WI38 (cell line): Measurements from ENCODE around the gene CCDC88C.
"Not testable (repeated sequence)": the region's sequence is repeated elsewhere in the genome, so short reads cannot be mapped to it uniquely, and the experiment has no call there.

ENCODE experiments used
- H3K4me3 ChIP-seq: 2 replicates; pipeline ENCODE4 v1.5.1; 2011; ENCODE audit warnings: low read depth, mild to moderate bottlenecking, control low read depth, low read length
- TF ChIP-seq, protein P1 (sequence below): IDR thresholded peaks from 2 replicates; pipeline ENCODE4 v1.5.1; 2012; ENCODE audit warnings: low read depth, mild to moderate bottlenecking, control low read depth, low read length

CCDC88C gene

DNA sequence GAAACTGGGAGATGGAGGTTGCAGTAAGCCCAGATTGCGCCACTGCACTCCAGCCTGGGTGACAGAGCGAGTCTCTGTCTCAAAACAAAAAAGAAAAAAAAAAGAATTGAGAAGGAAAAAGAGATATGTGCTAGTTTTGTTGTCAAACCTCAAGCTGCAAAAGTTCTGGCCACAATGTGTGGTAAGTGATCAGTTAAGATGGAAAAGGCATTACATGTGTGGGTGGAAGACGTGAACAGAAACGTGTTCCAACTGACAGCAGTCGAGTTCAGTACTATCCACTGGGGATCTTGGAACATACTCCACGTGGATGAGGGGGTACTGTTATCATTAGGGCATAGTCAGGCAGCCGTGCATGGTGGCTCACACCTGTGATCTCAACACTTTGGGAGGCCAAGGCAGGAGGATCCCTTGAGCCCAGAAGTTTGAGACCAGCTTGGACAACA lies 190.4 kb downstream of the CCDC88C start:
- TF ChIP-seq, protein P1, sequence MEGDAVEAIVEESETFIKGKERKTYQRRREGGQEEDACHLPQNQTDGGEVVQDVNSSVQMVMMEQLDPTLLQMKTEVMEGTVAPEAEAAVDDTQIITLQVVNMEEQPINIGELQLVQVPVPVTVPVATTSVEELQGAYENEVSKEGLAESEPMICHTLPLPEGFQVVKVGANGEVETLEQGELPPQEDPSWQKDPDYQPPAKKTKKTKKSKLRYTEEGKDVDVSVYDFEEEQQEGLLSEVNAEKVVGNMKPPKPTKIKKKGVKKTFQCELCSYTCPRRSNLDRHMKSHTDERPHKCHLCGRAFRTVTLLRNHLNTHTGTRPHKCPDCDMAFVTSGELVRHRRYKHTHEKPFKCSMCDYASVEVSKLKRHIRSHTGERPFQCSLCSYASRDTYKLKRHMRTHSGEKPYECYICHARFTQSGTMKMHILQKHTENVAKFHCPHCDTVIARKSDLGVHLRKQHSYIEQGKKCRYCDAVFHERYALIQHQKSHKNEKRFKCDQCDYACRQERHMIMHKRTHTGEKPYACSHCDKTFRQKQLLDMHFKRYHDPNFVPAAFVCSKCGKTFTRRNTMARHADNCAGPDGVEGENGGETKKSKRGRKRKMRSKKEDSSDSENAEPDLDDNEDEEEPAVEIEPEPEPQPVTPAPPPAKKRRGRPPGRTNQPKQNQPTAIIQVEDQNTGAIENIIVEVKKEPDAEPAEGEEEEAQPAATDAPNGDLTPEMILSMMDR = no peak
- H3K4me3 ChIP-seq = no peak overlapping the region

DNA sequence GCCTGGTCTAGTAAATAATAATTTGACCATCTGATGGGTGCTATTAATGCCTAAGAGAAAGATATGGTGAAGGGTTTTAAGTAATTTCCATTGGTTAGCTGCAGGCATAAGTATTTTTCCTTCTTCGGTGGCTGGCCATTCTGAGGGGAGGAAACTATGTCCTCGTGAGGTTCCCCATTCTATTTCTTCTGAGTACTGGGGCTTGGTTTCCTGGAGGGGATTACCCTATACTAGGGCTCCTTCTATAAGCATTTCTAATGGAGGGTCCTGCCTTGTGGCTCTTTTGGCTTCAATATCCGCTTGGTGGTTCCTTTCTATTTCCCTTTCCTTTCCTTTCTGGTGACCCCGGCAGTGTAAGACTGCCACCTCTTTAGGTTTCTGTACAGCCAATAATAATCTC lies 191.3 kb downstream of the CCDC88C start:
- H3K4me3 ChIP-seq = not testable (repeated sequence)

DNA sequence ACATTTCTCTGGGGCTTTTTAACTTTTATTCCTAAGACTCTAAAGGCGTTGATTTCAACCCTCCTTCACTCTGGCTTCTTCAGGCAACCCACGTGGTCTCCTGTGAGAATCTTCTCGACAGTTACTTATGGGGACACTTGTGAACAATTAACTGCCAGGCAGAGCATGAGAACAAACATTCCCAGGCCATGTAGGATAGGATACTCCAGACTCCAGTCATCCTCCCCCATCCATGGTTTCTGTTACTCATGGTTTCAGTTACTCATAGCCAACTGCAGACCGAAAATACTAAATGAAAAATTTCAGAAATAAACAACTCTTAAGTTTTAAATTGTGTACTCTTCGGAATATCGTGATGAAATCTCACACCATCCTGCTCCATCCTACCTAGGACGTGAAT lies 192.6 kb downstream of the CCDC88C start:
- no peak overlapping the region for H3K4me3 ChIP-seq
- TF ChIP-seq, protein P1 = no peak

DNA sequence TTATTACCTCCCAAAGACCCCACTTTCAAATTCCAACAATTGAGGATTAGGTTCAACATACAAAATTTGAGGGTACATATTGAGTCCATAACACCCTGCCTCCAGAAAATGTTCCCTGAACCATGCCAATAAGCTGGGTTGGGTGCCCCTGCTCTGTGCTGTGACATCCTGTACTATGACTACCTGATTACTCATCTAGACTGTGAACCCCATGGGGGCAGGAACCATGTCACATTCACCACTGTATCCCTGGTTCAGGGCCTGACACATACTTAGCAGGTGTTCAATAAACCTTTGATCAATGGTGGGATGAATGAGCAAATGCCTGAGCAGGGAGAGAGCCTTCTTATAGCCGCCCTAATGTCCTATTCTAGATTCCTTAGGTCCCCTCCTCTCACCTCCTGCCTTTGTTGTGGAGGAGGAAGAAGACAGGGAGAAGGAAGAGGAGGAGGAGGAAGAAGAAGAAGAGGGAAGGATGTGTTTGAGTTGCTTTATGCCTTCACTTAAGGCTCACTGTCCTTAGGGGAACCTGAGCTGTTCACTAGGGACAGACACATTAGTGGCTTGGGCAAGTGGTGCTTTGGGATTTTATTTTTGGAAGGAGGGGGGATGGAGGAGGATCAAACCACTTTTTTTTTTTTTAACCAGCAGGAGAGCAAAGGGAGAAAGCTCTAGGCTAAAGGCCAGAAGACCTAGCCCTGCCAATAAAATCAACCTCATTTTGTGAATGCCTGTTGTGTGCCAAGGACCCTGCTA lies 194.4 kb downstream of the CCDC88C start:
- no peak overlapping the region for H3K4me3 ChIP-seq
- TF ChIP-seq, protein P1 = no peak
